ENCODE results near the gene AGBL1. TPM values are rescaled to one million over a fixed set of nuclear protein-coding genes. Genes with fewer than 3 reads are reported as not detected.

AGBL1 gene
- total RNA-seq (2021) = not detected in 2 replicates
- percentile 0 among the genes with signal in this experiment for Bru-seq, nascent RNA
- BruChase-seq, experiment 1, labeled RNA remaining after a 2-hour chase = percentile 1 among the genes with signal in this experiment
- percentile 1 among the genes with signal in this experiment for BruChase-seq, experiment 2, labeled RNA remaining after a 6-hour chase
- long read RNA-seq = 0 reads

- no peak for DNase-seq (ENCODE audit: low spot score)
- Histone ChIP-seq H3K27ac (ENCODE audit: low read depth, low read length, poor library complexity, severe bottlenecking) (no peak within 1 kb of the TSS), H3K4me1 (ENCODE audit: insufficient read depth, low read length, poor library complexity, severe bottlenecking) (no peaks in the 10 kb centered on the region)
Observed at GRCh38 chr15:86079508-86080266, at the start of gene AGBL1. Gene AGBL1 (plus strand): TSS chr15:86079871.

DNA sequence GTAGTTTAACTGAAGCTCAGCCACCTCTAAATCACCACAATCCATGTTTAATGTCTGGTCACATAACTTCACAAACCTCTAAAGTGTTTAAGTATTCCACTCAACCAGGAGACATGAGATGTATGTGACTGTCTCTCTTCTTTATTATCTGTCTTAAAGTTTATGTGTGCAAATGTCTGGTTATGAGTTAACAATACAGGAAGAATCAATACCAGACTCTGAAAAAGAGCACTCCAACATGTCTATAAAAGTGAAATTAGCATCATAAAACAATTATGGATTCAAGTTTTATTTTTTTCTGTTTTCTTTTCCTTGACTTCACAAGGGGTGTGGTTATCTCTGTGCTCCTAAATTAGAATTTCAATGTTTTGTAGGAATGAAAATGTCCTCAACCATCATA, 44.8 kb upstream of the AGBL1 start:
- CTCF ChIA-PET = interaction anchor here (0.6 kb wide), 1 partner anchor 718 kb away, joined by 3 read pairs; no protein-coding TSS in a partner anchor
- Histone ChIP-seq H3K27ac (ENCODE audit: low read depth, low read length, poor library complexity, severe bottlenecking) (no peak overlapping the region), H3K36me3 (ENCODE audit: insufficient read depth, low read length, poor library complexity, severe bottlenecking) (no peaks in the 10 kb centered on the region), H3K4me3 (ENCODE audit: low read depth, low read length, poor library complexity, severe bottlenecking) (no peak overlapping the region), H3K4me1 (ENCODE audit: insufficient read depth, low read length, poor library complexity, severe bottlenecking) (no peaks in the 10 kb centered on the region), H3K9me3 (ENCODE audit: low read depth, low read length, poor library complexity, severe bottlenecking) (no peaks in the 10 kb centered on the region), H3K27me3 (replicated peaks; ENCODE audit: insufficient read depth, low read depth, low read length, poor library complexity) (peaks cover 6% of the 10 kb centered on the region)
- POLR2A ChIA-PET (ENCODE audit: low non-redundant PET) = no interaction called here
- TF ChIP-seq EZH2 (IDR thresholded peaks at IDR 0.05; ENCODE audit: borderline replicate concordance, low read depth, low read length, poor library complexity, severe bottlenecking) = no peak
- no peak for TF ChIP-seq CTCF (conservative IDR thresholded peaks at IDR 0.05; ENCODE audit: low read depth, low read length)
- DNase-seq (ENCODE audit: low spot score) = no peak
- intact Hi-C loops (cut with micrococcal nuclease; ENCODE audit: unreplicated experiment) = no loop called here
- no TSS peak for BruUV-seq (replicated peaks)

More at GRCh38 chr15:86079508-86080266, at the start of gene AGBL1:
- BruUV-seq (replicated peaks) = no TSS peak
- no peak within 1 kb of the TSS for H3K4me3 ChIP-seq (ENCODE audit: low read depth, low read length, poor library complexity, severe bottlenecking)
- intact Hi-C loops (cut with micrococcal nuclease; ENCODE audit: unreplicated experiment) = loop anchor here (10.0 kb wide), 1 partner anchor 215 kb away; no protein-coding TSS in a partner anchor
- peaks cover 33% of the 10 kb centered on the region for H3K27me3 ChIP-seq (replicated peaks; ENCODE audit: insufficient read depth, low read depth, low read length, poor library complexity)
- no peak for TF ChIP-seq CTCF (conservative IDR thresholded peaks at IDR 0.05; ENCODE audit: low read depth, low read length)
- no peak for TF ChIP-seq EZH2 (IDR thresholded peaks at IDR 0.05; ENCODE audit: borderline replicate concordance, low read depth, low read length, poor library complexity, severe bottlenecking)
- no peaks in the 10 kb centered on the region for H3K36me3 ChIP-seq (ENCODE audit: insufficient read depth, low read length, poor library complexity, severe bottlenecking)
- no peaks in the 10 kb centered on the region for H3K9me3 ChIP-seq (ENCODE audit: low read depth, low read length, poor library complexity, severe bottlenecking)
- POLR2A ChIA-PET (ENCODE audit: low non-redundant PET) = no interaction called here
- CTCF ChIA-PET = no interaction called here

DNA sequence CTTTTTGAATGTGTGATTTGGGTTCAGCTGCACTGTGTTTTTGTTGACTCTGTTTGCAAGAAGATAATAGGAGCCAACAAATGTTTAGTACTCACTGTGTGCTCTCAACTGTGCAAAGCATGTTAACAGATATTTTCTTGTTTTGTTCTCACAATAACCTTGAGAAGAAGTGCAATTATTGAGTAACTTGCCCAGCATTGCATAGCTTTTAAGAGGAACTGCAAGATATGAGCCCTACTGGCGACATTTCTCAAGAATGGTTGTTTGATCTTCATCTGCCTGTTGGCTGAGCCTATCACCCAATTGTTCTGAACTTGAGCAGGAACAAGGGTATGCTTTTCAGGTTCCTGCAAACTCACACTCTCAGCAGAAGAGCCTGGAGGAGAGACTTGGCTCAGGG, 43.4 kb upstream of the AGBL1 start:
- BruUV-seq (replicated peaks) = no TSS peak
- CTCF ChIA-PET = no interaction called here
- H3K4me1 ChIP-seq (ENCODE audit: insufficient read depth, low read length, poor library complexity, severe bottlenecking) = no peaks in the 10 kb centered on the region
- intact Hi-C loops (cut with micrococcal nuclease; ENCODE audit: unreplicated experiment) = no loop called here
- DNase-seq (ENCODE audit: low spot score) = no peak
- POLR2A ChIA-PET (ENCODE audit: low non-redundant PET) = no interaction called here
- H3K27me3 ChIP-seq (replicated peaks; ENCODE audit: insufficient read depth, low read depth, low read length, poor library complexity) = peaks cover 19% of the 10 kb centered on the region
- H3K9me3 ChIP-seq (ENCODE audit: low read depth, low read length, poor library complexity, severe bottlenecking) = no peaks in the 10 kb centered on the region
- H3K27ac ChIP-seq (ENCODE audit: low read depth, low read length, poor library complexity, severe bottlenecking) = no peak overlapping the region
- no peaks in the 10 kb centered on the region for H3K36me3 ChIP-seq (ENCODE audit: insufficient read depth, low read length, poor library complexity, severe bottlenecking)
- TF ChIP-seq CTCF (conservative IDR thresholded peaks at IDR 0.05; ENCODE audit: low read depth, low read length) = no peak
- TF ChIP-seq EZH2 (IDR thresholded peaks at IDR 0.05; ENCODE audit: borderline replicate concordance, low read depth, low read length, poor library complexity, severe bottlenecking) = no peak
- H3K4me3 ChIP-seq (ENCODE audit: low read depth, low read length, poor library complexity, severe bottlenecking) = no peak overlapping the region
